PFSK-1 (cell line): ENCODE data around the gene AANAT.

Experiments
- POLR2AphosphoS5 ChIP-seq: IDR thresholded peaks from 2 replicates; pipeline ENCODE4 v1.6.1; 2012; ENCODE audit warnings: low read depth, mild to moderate bottlenecking, control low read depth, low read length, moderate library complexity
- SIN3A ChIP-seq: IDR thresholded peaks from 2 replicates; pipeline ENCODE4 v1.6.1; 2012; ENCODE audit warnings: mild to moderate bottlenecking, low read length, moderate library complexity, borderline replicate concordance; ENCODE audit not compliant: insufficient read depth
- TAF1 ChIP-seq: IDR thresholded peaks from 2 replicates; pipeline ENCODE4 v1.6.1; 2012; ENCODE audit warnings: low read length, control low read depth, borderline replicate concordance; ENCODE audit not compliant: insufficient read depth
- TF ChIP-seq, protein P1 (sequence below), 2 experiments: IDR thresholded peaks; 2 replicates each; pipeline versions ENCODE4 v1.6.1 to v1.8.0; 2011 to 2012; ENCODE audit warnings: low read depth in 2 of 2, low read length in 2 of 2, control low read depth in 1 of 2, inconsistent platforms in 1 of 2, mild to moderate bottlenecking in 1 of 2, moderate library complexity in 1 of 2; ENCODE audit not compliant: insufficient read depth in 1 of 2

DNA sequence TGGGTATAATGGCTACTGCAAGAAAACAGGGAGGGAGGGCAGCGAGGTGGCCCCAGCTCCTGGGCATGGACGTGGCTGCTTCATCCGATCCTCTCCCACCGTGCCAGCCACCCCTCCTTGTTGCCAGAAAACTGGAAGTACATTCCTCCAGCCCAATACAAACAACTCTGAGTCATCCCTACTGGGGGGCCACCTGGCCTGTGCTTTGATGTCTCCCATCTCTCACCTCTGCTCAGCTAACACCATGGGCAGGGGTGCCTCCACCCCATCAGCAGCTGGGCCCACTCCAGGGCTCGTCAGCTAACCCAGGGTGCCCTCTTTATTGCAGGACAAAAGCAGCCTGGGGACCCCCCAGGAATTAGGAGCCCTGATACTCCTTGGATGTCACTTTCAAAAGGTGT lies 31.9 kb downstream of the AANAT start:
- TF ChIP-seq TAF1, result no peak
- TF ChIP-seq POLR2AphosphoS5, result no peak
- TF ChIP-seq SIN3A, result no peak
- TF ChIP-seq, protein P1, sequence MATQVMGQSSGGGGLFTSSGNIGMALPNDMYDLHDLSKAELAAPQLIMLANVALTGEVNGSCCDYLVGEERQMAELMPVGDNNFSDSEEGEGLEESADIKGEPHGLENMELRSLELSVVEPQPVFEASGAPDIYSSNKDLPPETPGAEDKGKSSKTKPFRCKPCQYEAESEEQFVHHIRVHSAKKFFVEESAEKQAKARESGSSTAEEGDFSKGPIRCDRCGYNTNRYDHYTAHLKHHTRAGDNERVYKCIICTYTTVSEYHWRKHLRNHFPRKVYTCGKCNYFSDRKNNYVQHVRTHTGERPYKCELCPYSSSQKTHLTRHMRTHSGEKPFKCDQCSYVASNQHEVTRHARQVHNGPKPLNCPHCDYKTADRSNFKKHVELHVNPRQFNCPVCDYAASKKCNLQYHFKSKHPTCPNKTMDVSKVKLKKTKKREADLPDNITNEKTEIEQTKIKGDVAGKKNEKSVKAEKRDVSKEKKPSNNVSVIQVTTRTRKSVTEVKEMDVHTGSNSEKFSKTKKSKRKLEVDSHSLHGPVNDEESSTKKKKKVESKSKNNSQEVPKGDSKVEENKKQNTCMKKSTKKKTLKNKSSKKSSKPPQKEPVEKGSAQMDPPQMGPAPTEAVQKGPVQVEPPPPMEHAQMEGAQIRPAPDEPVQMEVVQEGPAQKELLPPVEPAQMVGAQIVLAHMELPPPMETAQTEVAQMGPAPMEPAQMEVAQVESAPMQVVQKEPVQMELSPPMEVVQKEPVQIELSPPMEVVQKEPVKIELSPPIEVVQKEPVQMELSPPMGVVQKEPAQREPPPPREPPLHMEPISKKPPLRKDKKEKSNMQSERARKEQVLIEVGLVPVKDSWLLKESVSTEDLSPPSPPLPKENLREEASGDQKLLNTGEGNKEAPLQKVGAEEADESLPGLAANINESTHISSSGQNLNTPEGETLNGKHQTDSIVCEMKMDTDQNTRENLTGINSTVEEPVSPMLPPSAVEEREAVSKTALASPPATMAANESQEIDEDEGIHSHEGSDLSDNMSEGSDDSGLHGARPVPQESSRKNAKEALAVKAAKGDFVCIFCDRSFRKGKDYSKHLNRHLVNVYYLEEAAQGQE (IDR thresholded peaks at IDR 0.05; ENCODE audit: insufficient read depth in 1 of 2, low read depth in 2 of 2, low read length in 2 of 2), result no peak
